NCI-H2081 treated with DMSO at 0.1 percent for 48 hours (cell line): Measurements from ENCODE around the gene CUL7.
"Not testable (repeated sequence)": the region's sequence is repeated elsewhere in the genome, so short reads cannot be mapped to it uniquely, and the experiment has no call there.

Experiments
- DNase-seq: peaks from one replicate; lab custom pipeline; 2025; lab: John Stamatoyannopoulos, UW

The CUL7 gene

GRCh38 chr6:43045371-43045930 is 8.2 kb downstream of the CUL7 start:
- DNase-seq: no peak

- no peak for DNase-seq
These were observed 10.3 kb downstream of the CUL7 start for GRCh38 chr6:43043310-43043709.

- not testable (repeated sequence) for DNase-seq
These were observed 12.2 kb downstream of the CUL7 start for GRCh38 chr6:43041475-43041874.

GRCh38 chr6:43040542-43041257 is 13.0 kb downstream of the CUL7 start:
- no peak for DNase-seq

- no peak for DNase-seq
These were observed 14.9 kb downstream of the CUL7 start for GRCh38 chr6:43038727-43039126.

- no peak for DNase-seq
These were observed 15.9 kb downstream of the CUL7 start for GRCh38 chr6:43037706-43038105.

- no peak for DNase-seq
These were observed 16.5 kb downstream of the CUL7 start for GRCh38 chr6:43037197-43037596.

- no peak for DNase-seq
These were observed 16.9 kb downstream of the CUL7 start for GRCh38 chr6:43036712-43037111.

GRCh38 chr6:43035495-43036194 is 18.0 kb downstream of the CUL7 start:
- no peak for DNase-seq

- DNase-seq: no peak
These were observed 19.5 kb downstream of the CUL7 start for GRCh38 chr6:43034190-43034525.

GRCh38 chr6:43033496-43034189 is 20.0 kb downstream of the CUL7 start:
- DNase-seq: no peak

- DNase-seq: no peak
These were observed 21.3 kb downstream of the CUL7 start for GRCh38 chr6:43032326-43032725.

GRCh38 chr6:43029120-43029519 is 24.5 kb downstream of the CUL7 start:
- no peak for DNase-seq

GRCh38 chr6:43026365-43026764 is 27.3 kb downstream of the CUL7 start:
- no peak for DNase-seq

GRCh38 chr6:43024436-43024835 is 29.2 kb downstream of the CUL7 start:
- no peak for DNase-seq

GRCh38 chr6:43021270-43022047 is 32.2 kb downstream of the CUL7 start, which contains the start of gene RRP36:
TSS of gene RRP36 (plus strand) at chr6:43021623. CDS start at chr6:43021655, 32 bp downstream.
- DNase-seq: no peak

GRCh38 chr6:43020847-43021246 is 32.8 kb downstream of the CUL7 start:
- DNase-seq: no peak

GRCh38 chr6:43020052-43020705 is 33.5 kb downstream of the CUL7 start:
- no peak for DNase-seq

GRCh38 chr6:43019152-43019551 is 34.5 kb downstream of the CUL7 start:
- no peak for DNase-seq

- no peak for DNase-seq
These were observed 36.7 kb downstream of the CUL7 start for GRCh38 chr6:43016943-43017334.

- no peak for DNase-seq
These were observed 37.3 kb downstream of the CUL7 start for GRCh38 chr6:43016176-43016942.
